GM21515 (cell line): ENCODE results near the gene KMO.

ENCODE experiments used
- ATAC-seq: cut with Tn5 transposase; IDR thresholded peaks from one replicate; pipeline ENCODE4 v1.9.1; 2021; ENCODE audit not compliant: unreplicated experiment

Gene KMO

GRCh38 chr1:241536304-241536703 lies 4.1 kb downstream of the KMO start:
- ATAC-seq = no peak

DNA sequence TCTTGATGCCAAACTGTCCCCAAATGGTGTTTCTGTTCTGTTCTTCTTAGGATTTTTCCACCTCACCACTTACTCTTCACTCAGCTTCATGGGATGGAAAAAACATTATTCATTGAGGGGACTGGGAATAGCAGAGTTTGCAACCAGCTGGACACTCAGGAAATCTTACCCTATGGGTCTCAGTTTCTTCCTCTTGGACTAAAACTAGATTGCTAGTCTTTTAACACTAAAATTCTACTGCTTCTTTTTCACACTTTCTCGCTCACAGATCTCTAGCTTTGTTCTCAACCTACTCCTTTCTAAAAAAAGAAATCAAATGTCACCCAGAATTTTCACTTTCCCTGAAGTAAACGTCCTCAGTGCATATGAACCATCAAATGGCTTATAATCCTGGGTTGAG lies 4.8 kb downstream of the KMO start:
- ATAC-seq = no peak

DNA sequence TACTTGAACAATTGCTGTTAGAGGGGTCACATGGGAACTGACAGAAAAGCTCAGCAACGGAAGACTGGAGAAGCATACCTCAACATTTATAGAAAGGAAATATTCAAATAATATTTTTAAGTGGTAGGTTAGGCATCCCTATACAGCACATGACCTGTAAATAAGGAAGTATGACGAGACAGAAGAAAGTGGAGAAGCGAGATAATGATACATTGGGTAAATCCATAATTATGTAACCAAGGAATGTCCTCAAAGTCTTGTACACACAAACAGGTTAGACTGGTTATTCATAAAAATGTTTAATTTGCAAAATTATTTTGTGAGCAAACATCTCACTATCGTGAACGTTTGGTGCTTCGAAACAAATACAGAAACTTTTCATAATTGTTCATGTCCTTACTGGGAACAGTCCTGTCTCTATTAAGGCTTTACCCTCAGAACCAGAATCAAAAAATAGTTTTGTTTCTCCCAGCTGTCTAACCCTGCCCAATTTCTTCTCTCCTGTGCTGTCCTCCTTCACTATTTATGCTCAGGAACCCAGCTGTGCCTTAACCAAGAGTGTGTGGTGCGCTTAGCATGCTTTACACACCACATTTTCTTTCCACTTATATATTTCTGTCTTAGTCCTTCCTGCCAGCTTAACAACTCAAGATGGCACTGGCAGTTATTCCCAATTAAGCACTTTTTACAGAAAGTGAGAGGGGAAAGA lies 10.2 kb downstream of the KMO start:
- ATAC-seq = no peak

- ATAC-seq = no peak
Measured at GRCh38 chr1:241548008-241548407, 15.8 kb downstream of the KMO start.

DNA sequence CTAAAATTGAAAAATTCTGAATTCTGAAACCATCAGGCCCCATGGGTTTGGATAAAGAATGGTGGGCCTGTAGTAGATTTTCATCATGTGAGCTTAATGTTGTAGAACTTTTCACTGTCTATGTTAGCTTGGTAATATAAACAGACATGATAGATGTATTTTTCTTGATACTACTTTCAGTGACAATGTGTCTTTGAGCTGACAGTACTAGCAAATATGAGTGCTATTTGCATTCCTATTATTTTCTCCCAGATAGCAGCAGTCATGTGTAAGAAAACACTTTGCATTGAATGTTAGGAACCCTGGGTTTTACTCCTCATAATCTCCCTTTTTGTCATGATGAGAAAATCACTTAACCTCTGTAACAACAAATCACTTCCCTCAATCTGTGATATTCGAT lies 18.1 kb downstream of the KMO start:
- ATAC-seq = no peak

- ATAC-seq = peak; percentile 86
Measured at GRCh38 chr1:241551759-241552638, 19.8 kb downstream of the KMO start.

DNA sequence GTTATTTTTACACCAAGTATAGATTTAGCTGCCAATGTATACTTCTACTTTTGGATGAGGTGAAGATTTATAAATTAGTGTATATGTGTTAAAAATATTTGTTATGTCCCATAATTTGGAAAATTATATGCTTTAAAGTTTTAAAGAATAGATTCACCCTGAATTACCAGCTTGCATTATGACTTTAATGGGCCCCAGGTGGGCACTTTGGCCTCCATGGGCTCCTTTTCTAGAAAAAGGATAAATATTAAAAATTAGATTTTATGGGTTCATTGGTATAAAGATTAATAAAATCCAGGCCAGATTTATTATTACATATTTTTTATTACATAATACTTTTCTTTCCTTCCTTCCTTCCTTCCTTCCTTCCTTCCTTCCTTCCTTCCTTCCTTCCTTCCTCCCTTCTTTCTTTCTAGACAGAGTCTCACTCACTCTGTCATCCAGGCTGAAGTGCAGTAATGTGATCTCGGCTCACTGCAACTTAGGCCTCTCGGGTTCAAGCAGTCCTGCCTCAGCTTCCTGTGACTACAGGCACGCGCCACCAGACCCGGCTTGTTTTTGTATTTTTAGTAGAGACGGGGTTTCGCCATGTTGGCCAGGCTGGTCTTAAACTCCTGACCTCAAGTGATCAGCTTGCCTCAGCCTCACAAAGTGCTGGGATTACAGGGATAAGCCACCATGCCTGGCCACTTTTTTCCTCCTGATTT lies 21.9 kb downstream of the KMO start:
- no peak for ATAC-seq

GRCh38 chr1:241555526-241555925 lies 23.3 kb downstream of the KMO start:
- ATAC-seq = no peak

GRCh38 chr1:241557031-241557430 lies 24.9 kb downstream of the KMO start:
- no peak for ATAC-seq

- ATAC-seq = no peak
Measured at GRCh38 chr1:241557551-241558193, 25.5 kb downstream of the KMO start.

- no peak for ATAC-seq
Measured at GRCh38 chr1:241560146-241560848, 28.1 kb downstream of the KMO start.

- ATAC-seq = no peak
Measured at GRCh38 chr1:241560849-241561187, 28.6 kb downstream of the KMO start.

- no peak for ATAC-seq
Measured at GRCh38 chr1:241569848-241570247, 37.7 kb downstream of the KMO start.

- ATAC-seq = no peak
Measured at GRCh38 chr1:241574154-241574553, 42.0 kb downstream of the KMO start.

GRCh38 chr1:241579434-241579833 lies 47.3 kb downstream of the KMO start:
- no peak for ATAC-seq

GRCh38 chr1:241582921-241583321 lies 50.7 kb downstream of the KMO start:
- no peak for ATAC-seq

DNA sequence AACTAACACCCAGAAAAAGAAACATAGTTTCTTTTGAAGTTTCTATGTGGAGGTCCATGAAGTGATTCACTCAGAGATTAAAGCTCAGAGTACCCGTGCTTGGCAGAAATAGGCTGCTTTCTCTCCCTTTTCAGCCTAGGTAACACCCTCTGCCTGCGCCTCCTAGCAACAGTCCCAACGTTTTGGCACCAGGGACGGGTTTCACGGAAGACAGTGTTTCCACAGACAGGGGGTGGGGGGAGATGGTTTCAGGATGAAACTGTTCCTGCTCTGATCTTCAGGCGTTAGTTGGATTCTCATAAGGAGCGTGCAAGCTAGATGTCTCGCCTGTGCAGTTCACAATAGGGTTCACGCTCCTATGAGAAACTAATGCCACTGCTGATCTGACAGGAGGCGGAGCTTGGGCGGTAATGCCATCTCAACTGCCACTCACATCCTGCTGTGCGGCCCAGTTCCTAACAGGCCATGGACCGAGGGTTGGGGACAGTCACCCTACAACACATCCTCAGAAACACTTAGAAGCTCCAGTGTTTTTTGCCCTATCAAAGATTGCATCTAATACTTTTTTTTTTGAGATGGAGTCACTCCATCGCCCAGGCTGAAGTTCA lies 54.8 kb downstream of the KMO start:
- ATAC-seq = no peak

DNA sequence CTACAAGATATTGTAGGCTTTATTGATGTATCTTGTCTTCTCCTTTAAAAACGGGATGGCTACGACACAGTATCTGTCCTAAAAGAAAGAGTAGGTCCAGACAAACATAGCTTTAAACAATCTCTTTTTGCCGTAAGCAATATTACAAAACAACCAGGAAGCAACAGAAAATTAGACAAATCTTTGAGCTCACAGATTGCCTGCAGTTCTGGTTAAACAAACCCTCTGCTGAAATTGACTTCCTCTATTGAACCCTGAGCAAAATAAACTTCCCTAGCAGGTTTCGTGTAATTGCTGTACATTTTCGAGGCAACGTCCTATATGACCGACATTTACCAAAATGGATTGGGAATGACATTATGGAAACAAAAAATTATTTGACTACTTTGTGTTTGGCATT lies 57.3 kb downstream of the KMO start:
- ATAC-seq = no peak

GRCh38 chr1:241590719-241591118 lies 58.5 kb downstream of the KMO start:
- ATAC-seq = no peak

DNA sequence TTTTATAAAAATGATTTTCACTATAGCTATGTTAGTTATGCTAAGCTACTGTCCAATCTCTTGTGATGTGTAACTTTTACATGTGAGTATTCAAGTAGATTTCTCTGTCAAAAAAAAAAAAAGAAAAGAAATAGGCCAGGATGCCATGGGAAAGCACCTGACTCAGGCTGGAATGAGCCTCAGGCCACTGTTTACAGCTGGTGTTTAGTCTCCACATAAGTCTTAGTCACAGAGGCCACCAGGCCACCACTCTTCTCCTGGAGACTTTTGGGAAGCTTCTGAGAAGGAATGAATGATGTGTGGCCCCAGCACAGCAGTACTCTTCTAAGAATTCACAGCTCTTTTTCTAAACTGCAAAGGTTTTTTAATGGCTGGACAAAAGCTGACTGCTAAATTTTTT lies 59.1 kb downstream of the KMO start:
- no peak for ATAC-seq
